NCI-H1417 treated with DMSO at 0.1 percent for 48 hours (cell line): Measurements from ENCODE around the gene GNB1.
"Not testable (repeated sequence)": the region's sequence is repeated elsewhere in the genome, so short reads cannot be mapped to it uniquely, and the experiment has no call there.

Experiments used
- DNase-seq: peaks from one replicate; lab custom pipeline; 2025; lab: John Stamatoyannopoulos, UW

GNB1 gene

GRCh38 chr1:1889847-1890505 is 911 bp downstream of the GNB1 start:
- DNase-seq, result no peak

GRCh38 chr1:1889090-1889750 is 1.7 kb downstream of the GNB1 start:
- no peak for DNase-seq

- DNase-seq, result not testable (repeated sequence)
These were observed 7.0 kb downstream of the GNB1 start for GRCh38 chr1:1883890-1884289.

GRCh38 chr1:1883092-1883873 is 7.6 kb downstream of the GNB1 start:
- no peak for DNase-seq

- no peak for DNase-seq
These were observed 9.2 kb downstream of the GNB1 start for GRCh38 chr1:1881727-1882126.

GRCh38 chr1:1880617-1881312 is 10.1 kb downstream of the GNB1 start:
- no peak for DNase-seq

GRCh38 chr1:1879942-1880341 is 10.9 kb downstream of the GNB1 start:
- DNase-seq, result no peak

- no peak for DNase-seq
These were observed 12.9 kb downstream of the GNB1 start for GRCh38 chr1:1877865-1878436.

GRCh38 chr1:1876335-1876930 is 14.5 kb downstream of the GNB1 start:
- no peak for DNase-seq

GRCh38 chr1:1875932-1876331 is 15.0 kb downstream of the GNB1 start:
- no peak for DNase-seq

GRCh38 chr1:1874901-1875300 is 16.0 kb downstream of the GNB1 start:
- DNase-seq, result no peak

GRCh38 chr1:1873186-1873585 is 17.7 kb downstream of the GNB1 start:
- no peak for DNase-seq

- DNase-seq, result no peak
These were observed 18.4 kb downstream of the GNB1 start for GRCh38 chr1:1872329-1872994.

GRCh38 chr1:1869469-1869868 is 21.4 kb downstream of the GNB1 start:
- no peak for DNase-seq

- no peak for DNase-seq
These were observed 23.7 kb downstream of the GNB1 start for GRCh38 chr1:1867164-1867563.

GRCh38 chr1:1862905-1863547 is 27.9 kb downstream of the GNB1 start:
- DNase-seq, result no peak

- not testable (repeated sequence) for DNase-seq
These were observed 29.1 kb downstream of the GNB1 start for GRCh38 chr1:1861761-1862310.

- DNase-seq, result no peak
These were observed 29.6 kb downstream of the GNB1 start for GRCh38 chr1:1861339-1861730.

GRCh38 chr1:1859970-1860697 is 30.8 kb downstream of the GNB1 start:
- not testable (repeated sequence) for DNase-seq
